Heart left ventricle (tissue), 16 donors: ENCODE results near the gene CELF6. TPM values are rescaled to one million over a fixed set of nuclear protein-coding genes. Genes with fewer than 3 reads are reported as not detected.

Source experiments
- ATAC-seq, 4 donors: fragments of 200-7000 bp; cut with Tn5 transposase; one replicate each; pipeline ENCODE4 v1.9.1; 2020 to 2022; ENCODE audit warnings: moderate library complexity in 4 of 4, mild to moderate bottlenecking in 3 of 4, moderate number of reproducible peaks in 1 of 4
- DNase-seq, 5 donors: peaks; one replicate each; pipeline ENCODE4 v3.0.0-alpha.2; 2020
- H3K27ac ChIP-seq, 12 donors: fragments of 200-600 bp; sonication (generic) in 4 of 12; one replicate each; pipeline versions ENCODE4 v1.5.0 to v1.8.0; 2016 to 2022; ENCODE audit warnings: mild to moderate bottlenecking in 2 of 12
- H3K27me3 ChIP-seq, 9 donors: fragments of 200-600 bp; sonication (generic) in 2 of 9; one replicate each; pipeline versions ENCODE4 v1.5.1 to v1.8.0; 2016 to 2022; ENCODE audit warnings: mild to moderate bottlenecking in 3 of 9
- H3K36me3 ChIP-seq, 9 donors: fragments of 200-600 bp; sonication (generic) in 2 of 9; one replicate each; pipeline versions ENCODE4 v1.5.0 to v1.8.0; 2018 to 2022; ENCODE audit warnings: mild to moderate bottlenecking in 2 of 9
- H3K4me1 ChIP-seq, 12 donors: fragments of 200-600 bp; sonication (generic) in 4 of 12; one replicate each; pipeline versions ENCODE4 v1.5.0 to v1.8.0; 2016 to 2022; ENCODE audit warnings: mild to moderate bottlenecking in 3 of 12
- H3K4me3 ChIP-seq, 12 donors: fragments of 200-600 bp; sonication (generic) in 4 of 12; one replicate each; pipeline versions ENCODE4 v1.5.0 to v1.8.0; 2017 to 2022; ENCODE audit warnings: mild to moderate bottlenecking in 9 of 12, moderate library complexity in 4 of 12
- H3K9me3 ChIP-seq, 12 donors: fragments of 200-600 bp; sonication (generic) in 4 of 12; one replicate each; pipeline versions ENCODE4 v1.5.0 to v1.8.0; 2016 to 2022; ENCODE audit warnings: mild to moderate bottlenecking in 1 of 12
- CTCF ChIP-seq, 12 donors: fragments of 200-600 bp; sonication (generic) in 4 of 12; IDR thresholded peaks; one replicate each; pipeline versions ENCODE4 v1.5.0 to v1.8.0; 2018 to 2022; ENCODE audit warnings: antibody characterized with exemption in 12 of 12, mild to moderate bottlenecking in 5 of 12
- POLR2A ChIP-seq, 2 donors: fragments of 450-650 bp; IDR thresholded peaks; one replicate each; pipeline ENCODE4 v1.6.1; 2017; ENCODE audit warnings: antibody characterized with exemption in 2 of 2, mild to moderate bottlenecking in 2 of 2, moderate library complexity in 2 of 2
- WGBS, 4 donors: extraction: QIAGEN DNeasy Blood & Tissue Kit in 2 of 4; methylation state at CpG; one replicate each; pipeline versions ENCODE4 v1.1.5 to v1.1.7; 2013 to 2018; 5-methylcytosine and 5-hydroxymethylcytosine counted together
- intact Hi-C, 10 donors: fragments of 100-400 bp; cut with DNase I; formaldehyde crosslinking; loops; one replicate each; pipeline versions ENCODE4 v1.11.1 to v1.14.2; 2022
- polyA plus RNA-seq, 2 donors: library from polyadenylated mRNA; stranded (reverse); fragments of 200-250 nt; gene quantifications; one replicate each; pipeline ENCODE4 v1.2.3, GENCODE V29; 2013
- total RNA-seq, 9 donors: library from RNA; depleted of rRNA in 2 of 9; stranded (reverse); fragments of >200 nt in 2 of 9; fragmentation: NEBNext Ultra II Directional in 3 of 9; extraction: Animal tissue kit (Norgen Biotek cat#: 25700) in 3 of 9; gene quantifications; one replicate each; pipeline versions ENCODE4 v1.1.0 to v1.2.4, GENCODE V29; 2016 to 2023
- donor health status: ischemic (EF 13 %, LVEDD 7.1; RV severe dilation, severe dysfunction).
- donor health status: healthy with polysubstance abuse.
- donor health status: DM: no; HTN: yes; CAD: no.
- donor health status: DM: no; HTN: no; CAD: no.
- donor health status: ischemic (EF 25% LVEDD 6.9; RV normal size, moderate dysfunction).
- donor health status: ischemic (EF 25% LVEDD 5.7; RV mildly dilated, moderate dysfunction).
- donor health status: healthy.
- donor health status: DM: yes; HTN: yes; CAD: no.
- donor health status: ischemic (EF 35%, LVEDD 5.7; RV mildly dilated, moderate dysfunction).
- donor health status: nonischemic (EF 11% LVEDD 7.7; RV severe dilation, severe dysfunction).
- donor health status: DM: yes; HTN: yes; CAD: no.
- donor health status: PGD.
- donor health status: ischemic (EF 29% LVEDD 5.4; RV normal size, mild dysfunction).
- donor health status: nonischemic (EF 23%, LVEDD 6.1; RV moderate dilation, normal function).

Gene CELF6
- total and polyA plus RNA-seq, 11 donors, result 0.31 to 1.4 (median 0.87) TPM

DNA sequence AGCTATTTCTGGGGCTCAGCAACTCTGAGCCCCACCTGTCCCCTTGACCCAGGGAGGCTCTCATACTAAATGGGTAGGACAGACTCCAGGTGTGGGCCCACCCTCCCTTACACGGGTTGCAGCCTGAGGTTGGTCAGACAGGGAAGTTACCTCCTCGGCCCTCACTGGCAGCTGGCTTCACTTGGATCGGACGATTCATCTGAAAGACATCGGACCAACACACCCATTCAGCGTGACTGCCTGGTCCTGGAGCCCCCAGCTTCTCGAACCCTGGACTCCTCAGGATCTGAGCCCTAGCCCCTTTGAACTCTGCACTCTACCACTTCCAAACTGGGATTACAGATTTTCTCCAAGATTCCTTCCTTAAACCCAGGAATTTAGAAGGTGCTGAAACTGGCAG, 15.4 kb downstream of the CELF6 start:
- Histone ChIP-seq H3K36me3 (no peaks in the 10 kb centered on the region), H3K27ac (no peak overlapping the region), H3K4me3 (no peak overlapping the region), H3K4me1 (no peaks in the 10 kb centered on the region), H3K9me3 (no peaks in the 10 kb centered on the region), H3K27me3 (no peaks in the 10 kb centered on the region)
- ATAC-seq (no peak), DNase-seq (no peak)
- WGBS, 4 donors, result 84 to 92% (median 91%) methylated on average over 6 to 7 of the region's 7 CpGs
- TF ChIP-seq CTCF (IDR thresholded peaks at IDR 0.05) (no peak), POLR2A (IDR thresholded peaks at IDR 0.05) (no peak)
- intact Hi-C loops, result no loop called here

GRCh38 chr15:72302955-72303354, 17.0 kb downstream of the CELF6 start:
- whole genome bisulfite sequencing, 4 donors, result 55 to 61% (median 57%) methylated on average over 1 of the region's 1 CpG

GRCh38 chr15:72289597-72290325, 30.2 kb downstream of the CELF6 start:
- intact Hi-C loops, result loop anchor here in 6 of 10 donors (5.0 to 10.0 kb wide), 4 partner anchors 82 to 95 kb away; partner anchors contain the start of gene GRAMD2A (in 4 of the 6)

More at GRCh38 chr15:72302955-72303354, 17.0 kb downstream of the CELF6 start:
- Histone ChIP-seq H3K36me3 (peaks cover 0 to 4% (median 0%) of the 10 kb centered on the region in 9 donors), H3K27ac (no peak overlapping the region), H3K27me3 (no peaks in the 10 kb centered on the region), H3K9me3 (no peaks in the 10 kb centered on the region), H3K4me1 (no peaks in the 10 kb centered on the region), H3K4me3 (no peak overlapping the region)
- TF ChIP-seq CTCF (IDR thresholded peaks at IDR 0.05) (no peak), POLR2A (IDR thresholded peaks at IDR 0.05) (no peak)
- intact Hi-C loops, result no loop called here
- ATAC-seq, result no peak
- no peak for DNase-seq

More at GRCh38 chr15:72289597-72290325, 30.2 kb downstream of the CELF6 start:
- WGBS, 4 donors, result 86 to 91% (median 88%) methylated on average over 28 to 52 of the region's 52 CpGs
- Histone ChIP-seq H3K36me3 (peaks cover 0 to 6% (median 0%) of the 10 kb centered on the region in 9 donors), H3K9me3 (no peaks in the 10 kb centered on the region), H3K4me3 (no peak overlapping the region), H3K27ac (no peak overlapping the region), H3K27me3 (no peaks in the 10 kb centered on the region), H3K4me1 (no peaks in the 10 kb centered on the region)
- ATAC-seq, result peak in 1 of 4 donors; percentile 20
- no peak for TF ChIP-seq CTCF (IDR thresholded peaks at IDR 0.05)
- no peak for DNase-seq
